ENCODE measurements around the gene PSMB10. TPM values are rescaled to one million over a fixed set of nuclear protein-coding genes. Genes with fewer than 3 reads are reported as not detected.

Gene PSMB10
- total RNA-seq, 1 donor from 2014 or later, result 36.6 TPM

- Histone ChIP-seq H3K27me3 (ENCODE audit: control insufficient read depth, insufficient read depth, low read length) (no peaks in the 10 kb centered on the region), H3K4me3 (ENCODE audit: low read depth, low read length) (no peak within 1 kb of the TSS), H3K36me3 (ENCODE audit: control insufficient read depth, insufficient read depth, low read length) (peaks cover 2% of the 10 kb centered on the region)
- TF ChIP-seq CTCF (IDR thresholded peaks at IDR 0.05; ENCODE audit: insufficient read depth, low read length, poor library complexity, severe bottlenecking), result peak; percentile 8
- DNase-seq (ENCODE audit: low read depth), result no peak
Observed at GRCh38 chr16:67931712-67932461, 4.8 kb downstream of the PSMB10 start, which contains the start of gene CTRL. CTRL (minus strand) TSS chr16:67931862; CDS start chr16:67931852, 10 bp downstream.

- DNase-seq (ENCODE audit: low read depth), result no peak
- Histone ChIP-seq H3K36me3 (ENCODE audit: control insufficient read depth, insufficient read depth, low read length) (peaks cover 2% of the 10 kb centered on the region), H3K4me3 (ENCODE audit: low read depth, low read length) (no peak overlapping the region), H3K27me3 (ENCODE audit: control insufficient read depth, insufficient read depth, low read length) (no peaks in the 10 kb centered on the region)
- TF ChIP-seq CTCF (IDR thresholded peaks at IDR 0.05; ENCODE audit: insufficient read depth, low read length, poor library complexity, severe bottlenecking), result no peak
Observed at GRCh38 chr16:67930678-67931211, 5.9 kb downstream of the PSMB10 start.

- no peak for TF ChIP-seq CTCF (IDR thresholded peaks at IDR 0.05; ENCODE audit: insufficient read depth, low read length, poor library complexity, severe bottlenecking)
- Histone ChIP-seq H3K27me3 (ENCODE audit: control insufficient read depth, insufficient read depth, low read length) (no peaks in the 10 kb centered on the region), H3K4me3 (ENCODE audit: low read depth, low read length) (no peak overlapping the region), H3K36me3 (ENCODE audit: control insufficient read depth, insufficient read depth, low read length) (peaks cover 2% of the 10 kb centered on the region)
- DNase-seq (ENCODE audit: low read depth), result no peak
Observed at GRCh38 chr16:67930191-67930590, 6.5 kb downstream of the PSMB10 start.

GRCh38 chr16:67928561-67929364 is 7.9 kb downstream of the PSMB10 start:
- Histone ChIP-seq H3K27me3 (ENCODE audit: control insufficient read depth, insufficient read depth, low read length) (no peaks in the 10 kb centered on the region), H3K4me3 (ENCODE audit: low read depth, low read length) (no peak overlapping the region), H3K36me3 (ENCODE audit: control insufficient read depth, insufficient read depth, low read length) (peaks cover 2% of the 10 kb centered on the region)
- no peak for DNase-seq (ENCODE audit: low read depth)
- TF ChIP-seq CTCF (IDR thresholded peaks at IDR 0.05; ENCODE audit: insufficient read depth, low read length, poor library complexity, severe bottlenecking), result peak; percentile 95

- no peak overlapping the region for H3K4me3 ChIP-seq (ENCODE audit: low read depth, low read length)
- no peak for TF ChIP-seq CTCF (IDR thresholded peaks at IDR 0.05; ENCODE audit: insufficient read depth, low read length, poor library complexity, severe bottlenecking)
- H3K27me3 ChIP-seq (ENCODE audit: control insufficient read depth, insufficient read depth, low read length), result no peaks in the 10 kb centered on the region
- DNase-seq (ENCODE audit: low read depth), result no peak
- peaks cover 2% of the 10 kb centered on the region for H3K36me3 ChIP-seq (ENCODE audit: control insufficient read depth, insufficient read depth, low read length)
Observed at GRCh38 chr16:67928147-67928546, 8.5 kb downstream of the PSMB10 start.
